Measurements from ENCODE around the gene YKT6.

Gene YKT6

DNA sequence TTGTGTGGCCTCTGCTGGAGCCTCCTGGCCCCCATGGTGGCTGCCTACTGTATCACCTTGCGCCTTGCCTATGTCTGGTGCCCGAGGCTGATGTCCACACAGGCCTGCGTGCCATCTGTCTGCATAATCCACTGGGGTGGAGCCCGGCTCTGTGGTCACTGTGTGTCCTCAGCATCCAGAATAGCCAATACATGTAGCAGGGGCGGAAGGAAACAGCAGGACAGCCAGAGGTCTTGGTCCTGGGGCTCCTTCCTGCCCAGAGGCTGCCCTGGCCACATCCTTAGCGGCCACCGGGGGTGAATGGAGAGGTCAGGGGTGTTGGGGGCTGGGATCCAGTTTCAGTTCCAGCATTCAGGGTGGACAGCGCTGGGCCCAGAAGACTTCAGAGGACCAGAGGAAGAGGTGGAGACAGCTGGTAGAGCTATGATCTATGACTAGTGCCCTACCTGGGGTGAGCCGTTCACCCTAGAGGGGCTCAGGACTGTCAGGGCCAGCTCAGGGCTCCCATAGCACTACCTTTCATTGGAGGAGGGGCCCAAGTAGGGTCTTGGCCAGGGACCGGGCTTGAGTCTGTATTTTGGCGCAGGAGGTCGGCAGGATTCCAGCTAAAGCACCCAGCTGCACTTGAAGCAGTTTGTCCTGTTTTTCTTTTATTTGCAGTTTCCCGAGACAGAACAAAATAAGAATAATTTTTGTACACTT, 15.9 kb downstream of the YKT6 start:
- Mint-ChIP-seq H3K27ac (peak overlapping the region; percentile 34 to 69 (median 64)), H3K4me3 (no peak overlapping the region), H3K27me3 (ENCODE audit: low read depth) (peaks cover 4% of the 10 kb centered on the region), H3K9me3 (no peaks in the 10 kb centered on the region), H3K4me1 (peaks cover 33% of the 10 kb centered on the region), H3K36me3 (ENCODE audit: low read depth) (peaks cover 11% of the 10 kb centered on the region)
- TF ChIP-seq, protein P1, sequence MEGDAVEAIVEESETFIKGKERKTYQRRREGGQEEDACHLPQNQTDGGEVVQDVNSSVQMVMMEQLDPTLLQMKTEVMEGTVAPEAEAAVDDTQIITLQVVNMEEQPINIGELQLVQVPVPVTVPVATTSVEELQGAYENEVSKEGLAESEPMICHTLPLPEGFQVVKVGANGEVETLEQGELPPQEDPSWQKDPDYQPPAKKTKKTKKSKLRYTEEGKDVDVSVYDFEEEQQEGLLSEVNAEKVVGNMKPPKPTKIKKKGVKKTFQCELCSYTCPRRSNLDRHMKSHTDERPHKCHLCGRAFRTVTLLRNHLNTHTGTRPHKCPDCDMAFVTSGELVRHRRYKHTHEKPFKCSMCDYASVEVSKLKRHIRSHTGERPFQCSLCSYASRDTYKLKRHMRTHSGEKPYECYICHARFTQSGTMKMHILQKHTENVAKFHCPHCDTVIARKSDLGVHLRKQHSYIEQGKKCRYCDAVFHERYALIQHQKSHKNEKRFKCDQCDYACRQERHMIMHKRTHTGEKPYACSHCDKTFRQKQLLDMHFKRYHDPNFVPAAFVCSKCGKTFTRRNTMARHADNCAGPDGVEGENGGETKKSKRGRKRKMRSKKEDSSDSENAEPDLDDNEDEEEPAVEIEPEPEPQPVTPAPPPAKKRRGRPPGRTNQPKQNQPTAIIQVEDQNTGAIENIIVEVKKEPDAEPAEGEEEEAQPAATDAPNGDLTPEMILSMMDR (IDR thresholded peaks at IDR 0.05; ENCODE audit: unreplicated experiment in 3 of 3) = no peak

DNA sequence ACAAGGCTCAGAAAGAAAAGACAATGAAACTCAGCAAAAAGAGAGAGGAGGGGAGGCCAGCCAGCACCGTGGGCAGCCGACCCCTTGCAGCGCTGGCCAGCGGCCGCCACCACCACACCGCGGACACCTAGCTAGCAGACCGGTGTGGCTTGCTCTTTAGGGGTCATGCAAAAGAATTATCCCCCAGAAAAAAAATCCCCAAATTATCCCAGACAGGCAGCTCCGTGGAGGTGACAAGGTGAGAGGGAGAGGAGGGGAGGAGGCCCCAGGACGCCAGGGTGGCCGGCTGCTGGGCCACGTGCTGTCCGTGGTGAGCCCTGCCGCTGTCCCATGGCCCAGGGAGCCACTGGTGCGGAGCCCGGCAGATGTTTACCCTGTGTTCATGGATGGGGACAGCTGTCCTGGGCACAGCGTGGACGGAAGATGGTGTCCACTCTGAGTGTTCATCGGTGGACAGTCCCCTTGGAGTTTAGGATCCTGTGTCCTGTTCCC, 16.5 kb downstream of the YKT6 start:
- H3K27ac Mint-ChIP-seq = peak overlapping the region; percentile 34 to 69 (median 64)
- H3K4me1 Mint-ChIP-seq = peaks cover 33% of the 10 kb centered on the region
- no peak overlapping the region for H3K4me3 Mint-ChIP-seq
- H3K27me3 Mint-ChIP-seq (ENCODE audit: low read depth) = peaks cover 7% of the 10 kb centered on the region
- H3K36me3 Mint-ChIP-seq (ENCODE audit: low read depth) = peaks cover 6% of the 10 kb centered on the region
- TF ChIP-seq, protein P1 (IDR thresholded peaks at IDR 0.05; ENCODE audit: unreplicated experiment in 3 of 3) = no peak
- no peaks in the 10 kb centered on the region for H3K9me3 Mint-ChIP-seq

DNA sequence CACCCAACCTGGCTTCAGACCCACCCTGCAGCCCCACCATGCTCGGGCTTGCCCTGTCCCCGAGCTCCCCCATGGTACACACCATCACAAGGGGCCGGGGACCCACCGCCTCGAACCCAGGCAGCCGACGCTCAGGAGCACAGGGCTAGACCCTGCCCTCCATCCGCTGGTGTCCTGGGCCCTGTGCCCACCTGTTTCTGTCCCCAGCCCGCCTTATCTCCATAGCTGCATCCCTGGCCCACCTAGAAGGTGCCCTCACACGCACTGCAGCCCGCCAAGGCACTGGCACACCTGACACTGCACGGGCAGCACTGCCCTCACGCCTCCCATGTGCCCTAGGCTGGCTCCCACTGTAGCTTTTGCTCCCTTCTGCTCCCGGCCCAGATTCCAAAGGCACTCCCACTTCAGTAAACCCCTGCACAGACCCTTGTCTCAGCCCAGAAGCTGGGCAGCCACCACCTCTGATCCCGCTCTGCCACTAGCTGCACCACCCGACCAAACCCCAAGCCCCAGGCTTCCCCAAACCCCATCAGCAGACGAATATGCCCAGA, 17.1 kb downstream of the YKT6 start:
- peaks cover 3% of the 10 kb centered on the region for H3K36me3 Mint-ChIP-seq (ENCODE audit: low read depth)
- peaks cover 28% of the 10 kb centered on the region for H3K4me1 Mint-ChIP-seq
- H3K4me3 Mint-ChIP-seq = peak overlapping the region in 2 of 3 experiments; percentile 20 to 41
- peak overlapping the region; percentile 57 to 81 (median 71) for H3K27ac Mint-ChIP-seq
- H3K9me3 Mint-ChIP-seq = no peaks in the 10 kb centered on the region
- TF ChIP-seq, protein P1 (IDR thresholded peaks at IDR 0.05; ENCODE audit: unreplicated experiment in 3 of 3) = no peak
- peaks cover 7% of the 10 kb centered on the region for H3K27me3 Mint-ChIP-seq (ENCODE audit: low read depth)

DNA sequence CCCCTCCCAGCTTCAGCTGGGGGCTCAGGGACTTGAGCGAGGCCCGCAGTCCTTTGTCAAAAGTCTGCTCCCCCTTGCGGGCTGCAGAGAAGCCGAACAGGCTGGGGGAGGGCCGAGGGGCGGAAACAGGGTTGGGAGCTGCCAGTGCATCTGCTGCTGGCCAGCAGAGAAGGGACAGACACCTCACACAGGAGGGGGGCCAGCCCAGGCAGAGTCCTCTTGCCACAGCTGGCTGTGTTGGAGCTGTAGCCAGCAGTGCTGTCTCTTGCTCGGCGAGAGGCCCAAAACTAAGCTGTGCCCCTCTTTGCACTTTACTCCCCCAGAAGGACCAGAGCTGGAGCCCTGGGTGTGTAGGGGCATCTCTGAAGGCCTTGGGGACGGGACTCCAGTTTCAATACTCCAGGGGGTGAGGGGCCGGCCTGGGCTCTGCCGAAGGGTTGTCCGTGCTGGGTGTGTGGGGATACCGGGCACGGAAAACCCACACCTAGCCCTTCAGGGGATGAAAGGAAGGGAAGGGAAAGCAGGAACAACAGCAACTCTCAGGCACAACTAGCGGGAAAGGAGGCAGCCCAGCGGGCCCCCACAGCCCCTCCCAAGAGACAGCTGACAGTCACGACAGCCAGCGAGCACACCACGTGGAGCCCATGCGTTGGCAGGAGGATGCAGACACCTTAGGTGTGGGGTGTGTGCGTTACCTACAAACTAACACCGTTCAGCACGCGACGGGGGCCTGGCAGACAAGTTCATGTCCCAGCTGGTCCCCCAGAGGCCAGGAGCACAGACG, 17.8 kb downstream of the YKT6 start:
- TF ChIP-seq, protein P1 (IDR thresholded peaks at IDR 0.05; ENCODE audit: unreplicated experiment in 3 of 3) = peak in 1 of 3 experiments; percentile 26
- H3K27ac Mint-ChIP-seq = peak overlapping the region; percentile 57 to 81 (median 71)
- H3K36me3 Mint-ChIP-seq (ENCODE audit: low read depth) = peaks cover 3% of the 10 kb centered on the region
- H3K4me1 Mint-ChIP-seq = peaks cover 29% of the 10 kb centered on the region
- H3K9me3 Mint-ChIP-seq = no peaks in the 10 kb centered on the region
- H3K27me3 Mint-ChIP-seq (ENCODE audit: low read depth) = peaks cover 13% of the 10 kb centered on the region
- peak overlapping the region in 1 of 3 experiments; percentile 20 for H3K4me3 Mint-ChIP-seq

DNA sequence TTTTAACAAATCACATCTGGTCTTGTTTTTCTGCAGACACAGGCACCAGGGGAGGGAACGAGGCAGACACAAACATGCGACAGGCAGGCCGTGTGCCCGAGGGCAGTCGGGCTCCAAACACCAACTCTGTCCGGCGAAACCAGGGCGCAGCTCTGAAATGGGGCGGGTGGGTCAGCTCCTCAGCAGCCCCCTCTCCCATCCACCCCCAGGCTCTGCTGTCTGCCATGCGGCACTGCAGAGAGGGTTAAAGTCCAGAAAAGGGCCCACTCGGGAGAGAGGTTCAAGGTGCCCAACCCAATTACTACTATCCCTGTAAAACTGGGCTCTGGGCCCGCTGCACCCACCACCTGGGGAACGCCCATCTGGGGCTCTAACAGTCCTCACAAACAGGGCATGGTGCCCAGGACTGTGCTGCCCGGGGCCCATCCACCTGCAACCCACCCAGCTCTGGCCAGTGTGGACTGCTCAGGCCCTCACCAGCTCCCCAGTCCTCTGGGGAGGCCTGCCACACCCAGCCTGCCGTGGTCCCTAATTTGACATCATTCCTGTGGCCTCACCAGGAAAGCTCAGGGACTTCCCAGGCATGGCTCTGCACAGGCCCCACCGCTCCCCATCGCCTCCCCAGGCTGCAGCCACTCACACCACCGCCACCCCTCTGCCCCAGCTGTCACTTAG, 18.7 kb downstream of the YKT6 start:
- TF ChIP-seq, protein P1 (IDR thresholded peaks at IDR 0.05; ENCODE audit: unreplicated experiment in 3 of 3) = no peak
- Mint-ChIP-seq H3K27me3 (ENCODE audit: low read depth) (peaks cover 15% of the 10 kb centered on the region), H3K4me3 (no peak overlapping the region), H3K27ac (no peak overlapping the region), H3K36me3 (ENCODE audit: low read depth) (no peaks in the 10 kb centered on the region), H3K4me1 (peaks cover 29% of the 10 kb centered on the region), H3K9me3 (no peaks in the 10 kb centered on the region)

Measured in nephron (organoid).